Left colon (tissue), 2 donors: ENCODE measurements around the gene AXL. TPM values are rescaled to one million over a fixed set of nuclear protein-coding genes. Genes with fewer than 3 reads are reported as not detected.
"Not testable (repeated sequence)": the region's sequence is repeated elsewhere in the genome, so short reads cannot be mapped to it uniquely, and the experiment has no call there.

Experiments used
- ATAC-seq: fragments of 200-7000 bp; cut with Tn5 transposase; one replicate; pipeline ENCODE4 v1.9.1; 2020; ENCODE audit warnings: mild to moderate bottlenecking, moderate library complexity
- DNase-seq, 2 donors: peaks; one replicate each; pipeline ENCODE4 v3.0.0-alpha.2; 2020
- intact Hi-C, 2 donors: fragments of 100-400 bp; cut with DNase I in 1 of 2; cut with micrococcal nuclease in 1 of 2; formaldehyde crosslinking; loops; one replicate each; pipeline versions ENCODE4 v1.11.2 to v1.14.0; 2022; cut with DNase I, micrococcal nuclease
- total RNA-seq, 2 donors: library from RNA; stranded (reverse); fragmentation: NEBNext Ultra II Directional; extraction: Animal tissue kit (Norgen Biotek cat#: 25700); gene quantifications; one replicate each; pipeline ENCODE4 v1.2.1, GENCODE V29; 2021
- donor health status: DM: no; HTN: no; CAD: no.
- donor health status: DM: yes; HTN: yes; CAD: no.

Gene AXL
- total RNA-seq, 2 donors from 2014 or later, result 6.3 to 27.4 TPM

- intact Hi-C loops, ATAC-seq: not testable (repeated sequence)
Observed at GRCh38 chr19:41229338-41229737, 10.3 kb downstream of the AXL start.

DNA sequence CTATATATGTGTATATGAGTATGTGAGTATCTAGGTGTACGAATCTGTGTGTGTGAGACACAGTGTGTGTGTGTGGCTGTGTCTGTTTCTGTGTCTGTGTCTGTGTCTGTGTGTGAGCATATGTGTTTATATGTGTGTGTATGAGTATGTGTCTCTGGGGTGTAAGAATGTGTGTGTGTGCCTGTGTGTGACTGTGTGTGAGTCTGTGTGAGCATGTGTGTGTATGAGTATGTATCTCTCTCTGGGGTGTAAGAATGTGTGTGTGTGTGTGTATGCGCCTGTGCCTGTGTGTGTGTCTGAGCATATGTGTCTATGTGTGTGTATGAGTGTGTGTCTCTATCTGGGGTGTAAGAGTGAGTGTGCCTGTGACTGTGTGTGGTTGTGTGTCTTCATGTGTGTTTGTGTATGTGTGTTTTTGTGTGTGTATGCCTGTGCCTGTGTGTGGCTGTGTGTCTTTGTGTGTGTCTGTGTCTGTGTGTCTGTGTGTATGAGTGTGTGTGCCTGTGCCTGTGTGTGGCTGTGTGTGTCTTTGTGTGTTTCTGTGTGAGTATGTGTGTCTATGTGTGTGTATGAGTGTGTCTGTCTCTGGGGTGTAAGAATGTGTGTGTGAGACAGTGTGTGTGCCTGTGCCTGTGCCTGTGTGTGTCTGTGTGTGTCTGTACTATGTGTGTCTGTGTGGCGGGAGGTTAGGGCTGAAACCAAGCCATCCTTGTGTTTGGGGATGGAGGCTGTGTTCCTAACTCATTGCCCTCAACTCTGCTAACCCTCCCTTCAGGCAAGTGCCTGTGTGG lies 11.2 kb downstream of the AXL start:
- intact Hi-C loops, result no loop called here
- ATAC-seq (no peak), DNase-seq (no peak)

More at GRCh38 chr19:41229338-41229737, 10.3 kb downstream of the AXL start:
- not testable (repeated sequence) for DNase-seq

- no peak for ATAC-seq
- intact Hi-C loops, result no loop called here
- DNase-seq, result no peak
Observed at GRCh38 chr19:41232686-41233085, 13.7 kb downstream of the AXL start.

DNA sequence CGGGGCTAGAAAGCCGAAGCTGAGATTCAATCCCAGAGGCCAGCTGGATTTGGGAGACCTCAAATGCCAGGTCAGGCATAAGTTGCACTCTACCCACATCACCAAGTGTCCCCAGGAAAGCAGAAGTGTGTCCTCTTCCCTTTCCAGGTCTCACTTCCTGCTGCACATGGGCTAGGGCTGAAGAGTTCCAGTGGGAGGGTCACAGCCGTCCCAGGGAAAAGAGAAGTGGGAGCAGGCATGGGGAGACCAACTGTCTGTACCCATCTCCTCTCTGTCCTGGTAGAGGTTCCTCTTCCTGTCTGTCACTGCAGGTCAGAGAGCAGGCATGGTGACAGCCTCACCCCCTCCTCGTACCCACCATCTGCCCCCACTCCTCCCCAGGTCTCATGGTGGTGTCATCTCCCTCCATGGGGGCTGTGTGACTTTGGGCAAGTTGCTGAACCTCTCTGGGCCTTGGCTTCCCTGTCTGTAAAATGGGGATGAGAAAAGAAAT lies 14.8 kb downstream of the AXL start:
- DNase-seq (peak in 1 of 2 donors; percentile 51), ATAC-seq (peak; percentile 38)
- intact Hi-C loops, result no loop called here

GRCh38 chr19:41234512-41235168 lies 15.6 kb downstream of the AXL start:
- intact Hi-C loops, result no loop called here
- no peak for ATAC-seq
- DNase-seq, result no peak

DNA sequence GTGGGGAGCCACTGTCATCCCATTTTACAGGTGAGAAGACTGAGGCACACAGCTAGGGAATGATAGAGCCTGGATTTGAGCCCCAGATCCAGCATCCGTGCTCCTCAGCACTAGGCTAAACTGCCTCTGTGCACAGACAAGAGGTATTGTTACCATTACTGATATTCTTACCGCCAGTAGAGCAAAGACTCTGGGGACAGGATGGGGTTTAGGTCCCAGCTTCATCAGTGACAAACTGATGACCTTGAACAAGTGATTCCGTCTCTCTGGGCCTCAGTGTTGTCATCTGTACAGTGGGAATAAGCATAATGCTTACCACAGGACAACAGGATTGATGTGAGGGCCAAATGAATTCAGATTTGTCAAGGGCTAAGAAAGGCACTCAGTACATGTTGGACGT lies 16.5 kb downstream of the AXL start:
- no peak for DNase-seq
- intact Hi-C loops, result no loop called here
- ATAC-seq, result no peak

GRCh38 chr19:41238244-41238643 lies 19.2 kb downstream of the AXL start:
- intact Hi-C loops, result no loop called here
- DNase-seq (no peak), ATAC-seq (no peak)

DNA sequence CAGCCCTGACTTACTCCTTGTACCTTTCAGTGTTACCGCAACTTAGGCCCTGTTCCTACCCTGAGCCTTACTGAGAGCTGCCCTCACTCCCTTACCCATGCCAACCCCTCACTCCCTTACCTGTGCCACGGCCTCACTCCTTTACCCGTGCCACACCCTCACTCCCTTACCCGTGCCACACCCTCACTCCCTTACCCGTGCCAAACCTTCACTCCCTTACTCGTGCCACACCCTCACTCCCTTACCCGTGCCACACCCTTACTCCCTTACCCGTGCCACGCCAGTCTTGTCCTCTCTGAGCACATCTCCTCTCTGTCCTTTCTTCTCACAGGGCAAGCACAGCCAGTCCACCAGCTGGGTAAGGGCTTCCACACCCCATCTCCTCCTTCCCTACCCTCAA lies 20.3 kb downstream of the AXL start:
- no peak for DNase-seq

GRCh38 chr19:41239961-41240574 lies 21.0 kb downstream of the AXL start:
- DNase-seq, result no peak
- intact Hi-C loops, result no loop called here
- no peak for ATAC-seq

More for the DNA sequence above, 20.3 kb downstream of the AXL start:
- peak; percentile 65 for ATAC-seq
- intact Hi-C loops, result no loop called here

DNA sequence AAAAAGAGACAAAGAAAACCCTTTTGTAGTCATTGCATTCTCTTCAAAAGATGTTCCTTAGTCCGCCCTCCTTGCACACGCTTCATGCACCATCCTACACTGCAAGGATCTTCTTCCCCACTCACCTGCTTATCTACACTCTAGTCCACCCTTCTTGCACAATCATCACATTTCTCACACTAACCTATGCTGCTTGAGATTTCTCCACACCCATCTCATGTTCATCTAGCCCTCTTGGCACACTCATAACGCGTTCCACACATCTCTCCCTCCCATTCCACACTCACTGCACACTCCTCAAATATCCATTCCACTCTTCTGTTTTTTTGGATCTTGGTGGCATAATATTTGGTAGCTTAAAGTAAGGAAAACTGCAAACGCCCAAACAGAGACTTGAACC lies 22.8 kb downstream of the AXL start:
- ATAC-seq (no peak), DNase-seq (no peak)
- intact Hi-C loops, result no loop called here

- ATAC-seq (no peak), DNase-seq (no peak)
- intact Hi-C loops, result no loop called here
Observed at GRCh38 chr19:41244117-41244516, 25.1 kb downstream of the AXL start.

GRCh38 chr19:41245843-41246242 lies 26.8 kb downstream of the AXL start:
- ATAC-seq, result no peak
- intact Hi-C loops, result no loop called here
- DNase-seq, result no peak

DNA sequence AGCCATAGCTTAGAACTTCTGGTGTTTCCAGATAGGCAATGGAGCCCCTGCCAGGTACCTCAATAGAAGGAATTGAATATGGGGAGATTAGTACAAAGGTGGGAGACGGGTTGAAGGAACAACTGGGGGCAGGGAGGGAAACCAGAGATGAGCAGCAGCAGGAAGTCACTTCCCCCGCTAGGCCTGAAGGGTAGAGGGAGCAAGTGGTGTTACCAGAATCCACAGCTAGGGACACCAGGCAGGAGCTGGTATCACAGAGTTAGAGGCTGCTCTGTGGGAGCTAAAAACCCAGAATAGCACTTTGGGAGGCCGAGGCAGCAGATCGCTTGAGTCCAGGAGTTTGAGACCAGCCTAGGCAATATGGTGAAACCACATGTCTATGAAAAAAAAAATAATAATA lies 29.9 kb downstream of the AXL start:
- no peak for DNase-seq
- no peak for ATAC-seq
- intact Hi-C loops, result no loop called here

DNA sequence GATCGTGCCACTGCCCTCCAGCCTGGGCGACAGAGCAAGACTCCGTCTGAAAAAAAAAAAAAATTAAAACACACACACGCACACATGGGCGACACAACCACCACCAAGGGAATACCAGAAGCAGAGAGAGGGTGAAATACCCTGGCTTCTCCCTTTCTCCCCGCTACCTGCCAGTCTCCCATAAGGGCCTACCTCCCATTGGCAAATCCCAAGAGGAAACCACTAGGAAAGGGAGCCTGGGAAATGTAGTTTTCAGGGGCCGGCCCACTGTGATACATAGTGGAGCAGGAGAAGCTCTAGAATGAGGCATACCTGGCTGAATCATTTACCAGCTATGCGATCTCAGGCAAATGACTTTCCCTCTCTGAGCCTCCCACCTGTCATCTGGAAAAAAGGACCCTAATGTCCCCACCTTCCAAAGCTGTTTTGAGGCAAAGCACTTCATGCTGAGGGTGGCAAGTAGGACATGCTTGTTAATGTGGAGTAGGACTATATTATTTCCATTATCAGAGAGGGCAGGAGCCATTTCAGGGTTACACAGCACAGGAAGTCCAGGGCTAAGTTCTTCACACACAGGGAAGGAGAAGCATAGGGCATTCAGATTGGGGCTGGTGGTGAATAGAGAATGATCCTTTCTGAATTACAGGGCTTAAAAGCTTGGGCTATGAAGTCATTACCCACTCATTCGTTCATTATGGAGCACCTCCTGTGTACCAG lies 30.8 kb downstream of the AXL start:
- ATAC-seq, result no peak
- intact Hi-C loops, result loop anchor here in 1 of 2 donors (10.0 kb wide), 1 partner anchor 45 kb away; no protein-coding TSS in a partner anchor
- DNase-seq, result no peak

DNA sequence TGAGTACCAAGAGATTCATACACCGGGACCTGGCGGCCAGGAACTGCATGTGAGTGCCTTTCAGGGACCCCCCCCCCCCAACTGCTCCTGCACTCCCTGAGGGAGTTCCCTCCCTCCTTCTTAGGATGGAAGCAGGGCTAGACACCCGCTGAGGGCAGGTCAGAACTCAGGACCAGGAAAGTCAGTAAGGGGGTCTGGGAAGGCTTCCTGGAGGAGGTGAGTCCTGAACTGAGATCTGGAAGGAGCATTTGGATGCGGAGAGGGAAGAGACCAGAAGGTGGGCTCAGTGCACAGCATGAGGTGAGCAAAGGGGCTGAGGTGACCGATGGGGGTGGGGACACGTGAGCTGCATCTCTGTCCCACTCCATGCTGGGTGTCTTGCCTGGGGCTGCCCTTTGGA lies 34.6 kb downstream of the AXL start:
- ATAC-seq, result no peak
- DNase-seq, result no peak
- intact Hi-C loops, result loop anchor here in 1 of 2 donors (10.0 kb wide), 1 partner anchor 49 kb away; no protein-coding TSS in a partner anchor

DNA sequence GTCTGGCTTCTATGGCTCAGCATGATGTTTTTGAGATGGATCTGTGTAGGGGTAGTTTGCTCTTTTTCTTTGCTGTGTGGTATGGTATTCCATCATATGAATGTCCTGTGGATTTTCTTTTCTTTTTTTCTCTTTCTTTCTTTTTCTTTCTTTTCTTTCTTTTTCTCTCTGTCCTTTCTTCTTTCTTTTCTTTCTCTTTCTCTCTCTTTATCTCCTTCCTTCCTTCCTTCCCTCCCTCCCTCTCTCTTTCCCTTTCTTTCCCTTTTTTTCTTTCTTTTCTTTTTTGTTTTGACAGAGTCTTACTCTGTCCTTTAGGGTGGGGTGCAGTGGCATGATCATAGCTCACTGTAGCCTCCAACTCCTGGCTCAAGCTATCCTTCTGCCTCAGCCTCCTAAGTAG lies 36.1 kb downstream of the AXL start:
- no peak for DNase-seq
- no peak for ATAC-seq
- intact Hi-C loops, result loop anchor here in 1 of 2 donors (10.0 kb wide), 1 partner anchor 50 kb away; no protein-coding TSS in a partner anchor

DNA sequence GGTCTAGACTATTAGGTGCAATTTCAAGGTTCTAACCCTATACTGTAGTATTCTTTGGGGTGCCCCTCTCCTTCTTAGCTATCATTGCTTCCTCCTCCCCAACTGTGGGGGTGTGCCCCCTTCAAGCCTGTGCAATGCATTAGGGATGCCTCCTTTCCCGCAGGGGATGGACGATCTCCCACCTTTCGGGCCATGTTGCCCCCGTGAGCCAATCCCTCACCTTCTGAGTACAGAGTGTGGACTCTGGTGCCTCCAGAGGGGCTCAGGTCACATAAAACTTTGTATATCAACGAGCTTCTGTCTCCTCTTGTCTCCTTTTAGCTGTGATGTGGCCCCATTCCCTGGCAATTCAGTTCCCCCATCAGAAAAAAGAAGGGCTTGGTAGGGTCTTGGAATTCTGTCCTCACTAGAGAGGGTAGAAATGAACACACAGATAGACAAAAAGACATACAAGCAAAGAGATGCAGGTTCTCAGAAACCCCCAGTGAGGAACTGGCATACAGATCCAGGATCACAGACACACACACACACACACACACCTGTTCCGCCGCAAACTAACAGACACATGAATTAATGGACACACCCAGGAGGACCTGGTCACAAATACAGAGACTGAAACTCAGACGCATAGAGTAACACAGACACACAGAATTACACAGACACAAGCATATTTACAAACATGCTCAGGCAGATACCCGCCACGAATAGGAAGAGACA lies 42.6 kb downstream of the AXL start:
- ATAC-seq (no peak), DNase-seq (peak; percentile 33 to 40)
- intact Hi-C loops, result loop anchor here in 1 of 2 donors (5.0 kb wide), 1 partner anchor 59 kb away; no protein-coding TSS in a partner anchor
